HCT116 (cell line): Measurements from ENCODE around the gene ALDH5A1. TPM values are rescaled to one million over a fixed set of nuclear protein-coding genes. Genes with fewer than 3 reads are reported as not detected.

Experiments used
- ATAC-seq: fragments of 200-7000 bp; cut with Tn5 transposase; 2 replicates; pipeline ENCODE4 v1.9.1; 2020; ENCODE audit warnings: mild to moderate bottlenecking, moderate library complexity
- BruUV-seq: library from RNA; stranded (reverse); fragments of 400-500 nt; replicated peaks from 2 replicates; lab custom pipeline; 2021; lab: Mats Ljungman, UMichigan
- CTCF ChIA-PET: fragments of 300-600 bp; sonication (Branson Sonifier 250); formaldehyde crosslinking; loops from one replicate; lab custom pipeline; 2021; ENCODE audit warnings: antibody characterized with exemption; lab: Charles Lee
- POLR2A ChIA-PET: fragments of 300-600, 350-600 bp; sonication (Branson Sonifier 250); formaldehyde crosslinking; loops from one replicate; lab custom pipeline; 2021; ENCODE audit warnings: antibody characterized with exemption; lab: Charles Lee
- RAD21 ChIA-PET, 2 experiments: fragments of 300-600 bp; sonication (Branson Sonifier 250); formaldehyde crosslinking; loops; one replicate each; lab custom pipeline; 2023; ENCODE audit warnings: low total read pairs in 2 of 2; ENCODE audit not compliant: uncharacterized antibody in 2 of 2, unreplicated experiment in 2 of 2, low non-redundant PET in 1 of 2; lab: Charles Lee
- DNase-seq: peaks from one replicate; pipeline ENCODE4 v3.0.0-alpha.2; 2010; ENCODE audit warnings: low read depth, low spot score
- H2AFZ ChIP-seq: fragments of 200-600 bp; shearing (Covaris generic), sonication (generic); 2 replicates; pipeline ENCODE4 v1.6.1; 2017; ENCODE audit warnings: low read depth, mixed run types, mixed read lengths, antibody characterized with exemption, low read length; ENCODE audit not compliant: poor library complexity, severe bottlenecking
- H3K27ac ChIP-seq: 2 replicates; pipeline ENCODE4 v1.5.1; 2012; ENCODE audit warnings: low read depth, low read length
- H3K27me3 ChIP-seq: fragments of 200-600 bp; sonication (generic); 2 replicates; pipeline ENCODE4 v1.6.1; 2016; ENCODE audit warnings: mixed run types, low read length, mixed read lengths; ENCODE audit not compliant: insufficient read depth
- H3K36me3 ChIP-seq, 2 experiments: fragments of 200-500 bp in 1 of 2; fragments of 200-600 bp in 1 of 2; sonication (Bioruptor generic) in 1 of 2; sonication (generic) in 1 of 2; 2 replicates each; pipeline versions ENCODE4 v1.5.1 to v1.6.1; 2014 to 2016; ENCODE audit warnings: low read length in 2 of 2, inconsistent platforms in 1 of 2, mixed read lengths in 1 of 2, mixed run types in 1 of 2; ENCODE audit not compliant: insufficient read depth in 2 of 2, control insufficient read depth in 1 of 2
- H3K4me1 ChIP-seq, 2 experiments: fragments of 200-600 bp in 1 of 2; sonication (generic) in 1 of 2; 2 replicates each; pipeline versions ENCODE4 v1.5.1 to v1.6.1; 2012 to 2017; ENCODE audit warnings: low read length in 2 of 2, inconsistent platforms in 1 of 2, mild to moderate bottlenecking in 1 of 2, mixed read lengths in 1 of 2, mixed run types in 1 of 2, moderate library complexity in 1 of 2; ENCODE audit not compliant: insufficient read depth in 2 of 2, control insufficient read depth in 1 of 2
- H3K4me2 ChIP-seq: fragments of 200-600 bp; sonication (generic); 2 replicates; pipeline ENCODE4 v1.6.1; 2017; ENCODE audit warnings: mixed run types, low read length, mixed read lengths
- H3K4me3 ChIP-seq, 2 experiments: fragments of 200-600 bp in 1 of 2; sonication (generic) in 1 of 2; replicated peaks in 1 of 2; 2 replicates each; pipeline ENCODE4 v1.5.1; 2011 to 2016; ENCODE audit warnings: low read length in 2 of 2, control low read depth in 1 of 2, low read depth in 1 of 2, mild to moderate bottlenecking in 1 of 2, mixed read lengths in 1 of 2, mixed run types in 1 of 2
- H3K79me2 ChIP-seq: fragments of 200-600 bp; sonication (generic); 2 replicates; pipeline ENCODE4 v1.6.1; 2017; ENCODE audit warnings: mild to moderate bottlenecking, mixed run types, low read length, moderate library complexity, mixed read lengths; ENCODE audit not compliant: insufficient read depth
- H3K9ac ChIP-seq: fragments of 200-600 bp; sonication (generic); 2 replicates; pipeline ENCODE4 v1.6.1; 2016; ENCODE audit warnings: low read length, mixed read lengths
- H3K9me2 ChIP-seq: fragments of 200-600 bp; sonication (generic), shearing (Covaris generic); 2 replicates; pipeline ENCODE4 v1.6.1; 2017; ENCODE audit warnings: mixed run types, mild to moderate bottlenecking, moderate library complexity; ENCODE audit not compliant: insufficient read depth
- H3K9me3 ChIP-seq, 2 experiments: fragments of 200-500 bp in 1 of 2; fragments of 200-600 bp in 1 of 2; sonication (Bioruptor generic) in 1 of 2; sonication (generic) in 1 of 2; 2 replicates each; pipeline ENCODE4 v1.6.1; 2014 to 2017; ENCODE audit warnings: low read length in 2 of 2, mixed read lengths in 2 of 2, inconsistent platforms in 1 of 2, low read depth in 1 of 2, mild to moderate bottlenecking in 1 of 2, mixed run types in 1 of 2, moderate library complexity in 1 of 2; ENCODE audit not compliant: control insufficient read depth in 1 of 2, insufficient read depth in 1 of 2
- H4K20me1 ChIP-seq: fragments of 200-600 bp; sonication (generic), shearing (Covaris generic); 2 replicates; pipeline ENCODE4 v1.6.1; 2017; ENCODE audit warnings: mixed run types, mild to moderate bottlenecking, moderate library complexity; ENCODE audit not compliant: insufficient read depth
- CBX3 ChIP-seq: IDR thresholded peaks from 2 replicates; pipeline ENCODE4 v1.6.1; 2012; ENCODE audit warnings: low read depth
- ELF1 ChIP-seq: IDR thresholded peaks from 2 replicates; pipeline ENCODE4 v1.6.1; 2012; ENCODE audit warnings: low read depth, borderline replicate concordance
- EZH2 ChIP-seq: fragments of 200-600 bp; sonication (generic); IDR thresholded peaks from 2 replicates; pipeline ENCODE4 v1.6.1; 2017; ENCODE audit warnings: antibody characterized with exemption, mixed run types
- EZH2phosphoT487 ChIP-seq: fragments of 200-600 bp; IDR thresholded peaks from 2 replicates; pipeline ENCODE4 v1.6.1; 2018; ENCODE audit warnings: antibody characterized with exemption, borderline replicate concordance
- FOSL1 ChIP-seq: IDR thresholded peaks from 2 replicates; pipeline ENCODE4 v1.6.1; 2012; ENCODE audit warnings: low read depth
- JUND ChIP-seq: IDR thresholded peaks from 2 replicates; pipeline ENCODE4 v1.6.1; 2012
- POLR2A ChIP-seq: IDR thresholded peaks from 2 replicates; pipeline ENCODE4 v1.7.0; 2011; ENCODE audit warnings: borderline replicate concordance; ENCODE audit not compliant: insufficient read depth, insufficient read length; ENCODE audit errors: extremely low read depth
- RAD21 ChIP-seq: IDR thresholded peaks from 2 replicates; pipeline ENCODE4 v1.6.1; 2012; ENCODE audit warnings: low read depth, mild to moderate bottlenecking
- SIN3A ChIP-seq: IDR thresholded peaks from 2 replicates; pipeline ENCODE4 v1.6.1; 2012; ENCODE audit warnings: low read depth
- SP1 ChIP-seq: IDR thresholded peaks from 2 replicates; pipeline ENCODE4 v1.6.1; 2012; ENCODE audit warnings: low read depth
- SRF ChIP-seq: IDR thresholded peaks from 2 replicates; pipeline ENCODE4 v1.6.1; 2012; ENCODE audit warnings: low read depth
- TCF7L2 ChIP-seq: IDR thresholded peaks from 2 replicates; pipeline ENCODE4 v1.7.0; 2011; ENCODE audit warnings: borderline replicate concordance, inconsistent platforms; ENCODE audit not compliant: insufficient read depth, insufficient read length; ENCODE audit errors: extremely low read depth
- YY1 ChIP-seq: IDR thresholded peaks from 2 replicates; pipeline ENCODE4 v1.6.1; 2011; ENCODE audit warnings: low read length, low read depth, moderate library complexity, mild to moderate bottlenecking; ENCODE audit not compliant: insufficient replicate concordance; ENCODE audit errors: extremely low read depth
- ZFX ChIP-seq: fragments of 450-650 bp; IDR thresholded peaks from 2 replicates; pipeline ENCODE4 v1.6.1; 2017
- ZNF274 ChIP-seq: fragments of 200-500 bp; sonication (Bioruptor generic); IDR thresholded peaks from 2 replicates; pipeline ENCODE4 v1.6.1; 2014; ENCODE audit warnings: mild to moderate bottlenecking, low read depth, low read length, inconsistent platforms
- intact Hi-C: fragments of 100-400 bp; cut with micrococcal nuclease; formaldehyde crosslinking; loops from 2 replicates; pipeline ENCODE4 v1.10.0; 2022
- total RNA-seq: library from RNA; stranded (reverse); gene quantifications from one replicate; pipeline ENCODE4 v1.2.1, GENCODE V29; 2021; ENCODE audit not compliant: unreplicated experiment
- TF ChIP-seq, protein P1 (sequence below): IDR thresholded peaks from 2 replicates; pipeline ENCODE4 v1.6.1; 2012; ENCODE audit warnings: low read depth

ALDH5A1 gene
- total RNA-seq, 1 experiment from 2014 or later = 10.0 TPM

DNA sequence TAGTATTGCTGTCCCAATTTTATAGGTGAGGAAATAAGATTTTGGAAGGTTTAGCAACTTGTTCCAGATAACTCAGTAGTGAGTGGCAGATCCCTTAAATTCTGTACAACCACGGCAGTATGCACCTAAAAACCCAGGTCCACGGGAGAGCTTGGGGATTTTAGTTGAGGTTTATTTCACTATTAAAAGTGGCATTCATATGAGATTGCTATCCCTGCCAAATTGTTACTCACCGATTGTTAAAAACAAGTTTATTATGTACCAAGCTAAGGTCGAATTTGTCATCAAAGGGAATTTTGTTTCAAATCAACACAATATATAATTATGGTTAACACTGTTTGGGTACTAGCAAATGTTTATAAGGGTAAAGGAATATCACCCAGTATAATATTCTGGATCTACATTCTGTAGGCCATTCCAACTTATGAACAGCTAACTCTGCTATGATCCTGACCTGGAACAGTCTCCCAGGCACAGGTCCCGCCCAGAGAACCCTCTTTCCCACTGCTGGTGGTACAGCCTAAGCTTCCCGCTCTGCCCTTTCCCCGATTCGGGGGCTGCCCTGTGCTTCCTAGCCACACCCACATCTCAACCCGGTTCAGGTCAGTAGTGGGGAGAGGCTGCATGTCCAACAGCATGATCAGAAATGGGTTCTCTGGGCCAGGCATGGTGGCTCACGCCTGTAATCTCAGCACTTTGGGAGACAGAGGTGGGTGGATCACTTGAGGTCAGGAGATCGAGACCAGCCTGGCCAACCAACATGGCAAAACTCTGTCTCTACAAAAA, 30.3 kb upstream of the ALDH5A1 start:
- ChIA-PET CTCF (interaction anchor here (0.6 kb wide), 1 partner anchor 190 kb away, joined by 3 read pairs; no protein-coding TSS in a partner anchor), RAD21 (no interaction called here), POLR2A (no interaction called here)
- Histone ChIP-seq H3K79me2 (no peaks in the 10 kb centered on the region), H3K4me3 (no peak overlapping the region), H3K4me2 (no peak overlapping the region), H2AFZ (no peak overlapping the region), H3K9me3 (no peaks in the 10 kb centered on the region), H3K9ac (no peak overlapping the region)
- ATAC-seq = no peak
- intact Hi-C loops = no loop called here
- TF ChIP-seq ZFX (no peak), EZH2phosphoT487 (no peak), ZNF274 (no peak)
- TF ChIP-seq, all 23 proteins: peak for 0
- Histone ChIP-seq H3K36me3 (no peaks in the 10 kb centered on the region), H3K27ac (no peak overlapping the region), H3K4me1 (no peaks in the 10 kb centered on the region), H3K27me3 (no peaks in the 10 kb centered on the region), H4K20me1 (no peaks in the 10 kb centered on the region), H3K9me2 (no peaks in the 10 kb centered on the region)
- no peak for DNase-seq
- BruUV-seq = no TSS peak

DNA sequence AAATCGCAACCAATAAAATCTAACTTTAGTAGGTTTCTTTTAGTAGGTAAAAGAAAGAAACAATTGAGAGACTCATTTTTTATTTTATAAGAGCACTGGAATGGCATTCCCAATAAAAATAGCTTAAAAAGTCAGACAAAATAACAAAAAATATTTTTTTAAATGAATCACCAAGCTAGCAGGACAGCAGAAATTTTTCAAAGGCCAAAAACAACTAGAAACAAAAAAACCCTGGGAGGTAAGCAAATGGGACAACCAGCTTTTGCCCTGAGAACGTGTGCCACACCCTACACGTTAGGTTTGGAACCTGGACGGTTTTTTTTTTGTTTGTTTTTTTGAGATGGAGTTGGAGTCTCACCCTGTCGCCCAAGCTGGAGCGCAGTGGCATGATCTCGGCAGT, 25.0 kb upstream of the ALDH5A1 start:
- RAD21 ChIA-PET = no interaction called here
- H3K27me3 ChIP-seq = no peaks in the 10 kb centered on the region
- H3K27ac ChIP-seq = no peak overlapping the region
- POLR2A ChIA-PET = no interaction called here
- no peaks in the 10 kb centered on the region for H4K20me1 ChIP-seq
- H3K36me3 ChIP-seq = no peaks in the 10 kb centered on the region
- H2AFZ ChIP-seq = no peak overlapping the region
- CTCF ChIA-PET = interaction anchor here (0.9 kb wide), 1 partner anchor 26 kb away, joined by 4 read pairs; no protein-coding TSS in a partner anchor
- DNase-seq (no peak), ATAC-seq (no peak)
- no peak overlapping the region for H3K4me2 ChIP-seq
- H3K79me2 ChIP-seq = no peaks in the 10 kb centered on the region
- H3K9me2 ChIP-seq = no peaks in the 10 kb centered on the region
- H3K4me1 ChIP-seq = 0 out of 4 replicates have a peak, but pooled peaks cover 0 to 2% of the 10 kb centered on the region in 2 experiments
- no TSS peak for BruUV-seq
- intact Hi-C loops = no loop called here
- no peak overlapping the region for H3K9ac ChIP-seq
- no peak overlapping the region for H3K4me3 ChIP-seq
- no peaks in the 10 kb centered on the region for H3K9me3 ChIP-seq
- TF ChIP-seq CBX3 (no peak), EZH2 (no peak), RAD21 (no peak), ZNF274 (no peak), FOSL1 (no peak), YY1 (no peak), SP1 (no peak), POLR2A (no peak), SIN3A (no peak), ZFX (no peak), SRF (no peak), TCF7L2 (no peak), EZH2phosphoT487 (no peak), ELF1 (no peak), JUND (no peak)
- TF ChIP-seq, protein P1, sequence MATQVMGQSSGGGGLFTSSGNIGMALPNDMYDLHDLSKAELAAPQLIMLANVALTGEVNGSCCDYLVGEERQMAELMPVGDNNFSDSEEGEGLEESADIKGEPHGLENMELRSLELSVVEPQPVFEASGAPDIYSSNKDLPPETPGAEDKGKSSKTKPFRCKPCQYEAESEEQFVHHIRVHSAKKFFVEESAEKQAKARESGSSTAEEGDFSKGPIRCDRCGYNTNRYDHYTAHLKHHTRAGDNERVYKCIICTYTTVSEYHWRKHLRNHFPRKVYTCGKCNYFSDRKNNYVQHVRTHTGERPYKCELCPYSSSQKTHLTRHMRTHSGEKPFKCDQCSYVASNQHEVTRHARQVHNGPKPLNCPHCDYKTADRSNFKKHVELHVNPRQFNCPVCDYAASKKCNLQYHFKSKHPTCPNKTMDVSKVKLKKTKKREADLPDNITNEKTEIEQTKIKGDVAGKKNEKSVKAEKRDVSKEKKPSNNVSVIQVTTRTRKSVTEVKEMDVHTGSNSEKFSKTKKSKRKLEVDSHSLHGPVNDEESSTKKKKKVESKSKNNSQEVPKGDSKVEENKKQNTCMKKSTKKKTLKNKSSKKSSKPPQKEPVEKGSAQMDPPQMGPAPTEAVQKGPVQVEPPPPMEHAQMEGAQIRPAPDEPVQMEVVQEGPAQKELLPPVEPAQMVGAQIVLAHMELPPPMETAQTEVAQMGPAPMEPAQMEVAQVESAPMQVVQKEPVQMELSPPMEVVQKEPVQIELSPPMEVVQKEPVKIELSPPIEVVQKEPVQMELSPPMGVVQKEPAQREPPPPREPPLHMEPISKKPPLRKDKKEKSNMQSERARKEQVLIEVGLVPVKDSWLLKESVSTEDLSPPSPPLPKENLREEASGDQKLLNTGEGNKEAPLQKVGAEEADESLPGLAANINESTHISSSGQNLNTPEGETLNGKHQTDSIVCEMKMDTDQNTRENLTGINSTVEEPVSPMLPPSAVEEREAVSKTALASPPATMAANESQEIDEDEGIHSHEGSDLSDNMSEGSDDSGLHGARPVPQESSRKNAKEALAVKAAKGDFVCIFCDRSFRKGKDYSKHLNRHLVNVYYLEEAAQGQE = no peak
